Measurements from ENCODE around the gene TTC7B.

TTC7B gene

GRCh38 chr14:90742729-90743128 lies 73.5 kb downstream of the TTC7B start:
- Mint-ChIP-seq H3K4me3 (no peak overlapping the region), H3K4me1 (no peaks in the 10 kb centered on the region), H3K9me3 (no peaks in the 10 kb centered on the region), H3K36me3 (no peaks in the 10 kb centered on the region), H3K27ac (no peak overlapping the region), H3K27me3 (peaks cover 17% of the 10 kb centered on the region)
- CTCF ChIA-PET = no interaction called here
- DNase-seq = no peak

GRCh38 chr14:90742252-90742651 lies 74.0 kb downstream of the TTC7B start:
- CTCF ChIA-PET = no interaction called here
- Mint-ChIP-seq H3K27ac (no peak overlapping the region), H3K36me3 (no peaks in the 10 kb centered on the region), H3K4me3 (no peak overlapping the region), H3K27me3 (peaks cover 17% of the 10 kb centered on the region), H3K9me3 (no peaks in the 10 kb centered on the region), H3K4me1 (no peaks in the 10 kb centered on the region)
- no peak for DNase-seq

- no peak overlapping the region for H3K4me3 Mint-ChIP-seq
- no peak for DNase-seq
- no peaks in the 10 kb centered on the region for H3K36me3 Mint-ChIP-seq
- no peak overlapping the region for H3K27ac Mint-ChIP-seq
- no peaks in the 10 kb centered on the region for H3K9me3 Mint-ChIP-seq
- no peaks in the 10 kb centered on the region for H3K4me1 Mint-ChIP-seq
- peaks cover 17% of the 10 kb centered on the region for H3K27me3 Mint-ChIP-seq
- CTCF ChIA-PET = no interaction called here
Measured at GRCh38 chr14:90741682-90741946, 74.6 kb downstream of the TTC7B start.

GRCh38 chr14:90740946-90741681 lies 75.1 kb downstream of the TTC7B start:
- Mint-ChIP-seq H3K27me3 (peaks cover 17% of the 10 kb centered on the region), H3K4me3 (no peak overlapping the region), H3K27ac (no peak overlapping the region), H3K4me1 (no peaks in the 10 kb centered on the region), H3K36me3 (no peaks in the 10 kb centered on the region), H3K9me3 (no peaks in the 10 kb centered on the region)
- DNase-seq = no peak
- CTCF ChIA-PET = no interaction called here

- Mint-ChIP-seq H3K4me1 (no peaks in the 10 kb centered on the region), H3K4me3 (no peak overlapping the region)
- CTCF ChIA-PET = no interaction called here
Measured at GRCh38 chr14:90740081-90740480, 76.1 kb downstream of the TTC7B start.

GRCh38 chr14:90739318-90740068 lies 76.7 kb downstream of the TTC7B start:
- H3K9me3 Mint-ChIP-seq = no peaks in the 10 kb centered on the region
- no peaks in the 10 kb centered on the region for H3K4me1 Mint-ChIP-seq
- no peak overlapping the region for H3K4me3 Mint-ChIP-seq
- H3K27ac Mint-ChIP-seq = no peak overlapping the region
- DNase-seq = no peak
- CTCF ChIA-PET = no interaction called here
- no peaks in the 10 kb centered on the region for H3K36me3 Mint-ChIP-seq
- peaks cover 10% of the 10 kb centered on the region for H3K27me3 Mint-ChIP-seq

More at GRCh38 chr14:90740081-90740480, 76.1 kb downstream of the TTC7B start:
- H3K9me3 Mint-ChIP-seq = no peaks in the 10 kb centered on the region
- DNase-seq = no peak
- H3K36me3 Mint-ChIP-seq = no peaks in the 10 kb centered on the region
- no peak overlapping the region for H3K27ac Mint-ChIP-seq
- peaks cover 12% of the 10 kb centered on the region for H3K27me3 Mint-ChIP-seq

GRCh38 chr14:90733139-90733808 lies 83.0 kb downstream of the TTC7B start:
- CTCF ChIA-PET = no interaction called here
- H3K27ac Mint-ChIP-seq = no peak overlapping the region
- H3K36me3 Mint-ChIP-seq = no peaks in the 10 kb centered on the region
- H3K27me3 Mint-ChIP-seq = peaks cover 4% of the 10 kb centered on the region
- DNase-seq = no peak
- no peaks in the 10 kb centered on the region for H3K4me1 Mint-ChIP-seq
- H3K4me3 Mint-ChIP-seq = no peak overlapping the region
- H3K9me3 Mint-ChIP-seq = no peaks in the 10 kb centered on the region

- H3K9me3 Mint-ChIP-seq = no peaks in the 10 kb centered on the region
Measured at GRCh38 chr14:90732718-90733117, 83.5 kb downstream of the TTC7B start.

GRCh38 chr14:90732139-90732538 lies 84.1 kb downstream of the TTC7B start:
- CTCF ChIA-PET = no interaction called here
- Mint-ChIP-seq H3K9me3 (no peaks in the 10 kb centered on the region), H3K27ac (no peak overlapping the region), H3K27me3 (peaks cover 4% of the 10 kb centered on the region), H3K36me3 (no peaks in the 10 kb centered on the region), H3K4me1 (no peaks in the 10 kb centered on the region), H3K4me3 (no peak overlapping the region)
- DNase-seq = no peak

More at GRCh38 chr14:90732718-90733117, 83.5 kb downstream of the TTC7B start:
- Mint-ChIP-seq H3K4me3 (no peak overlapping the region), H3K36me3 (no peaks in the 10 kb centered on the region), H3K27ac (no peak overlapping the region), H3K4me1 (no peaks in the 10 kb centered on the region), H3K27me3 (peaks cover 4% of the 10 kb centered on the region)
- DNase-seq = no peak
- CTCF ChIA-PET = no interaction called here

- no peak overlapping the region for H3K27ac Mint-ChIP-seq
- no peaks in the 10 kb centered on the region for H3K4me1 Mint-ChIP-seq
- no peak for DNase-seq
- CTCF ChIA-PET = no interaction called here
- H3K9me3 Mint-ChIP-seq = no peaks in the 10 kb centered on the region
- H3K4me3 Mint-ChIP-seq = no peak overlapping the region
- peaks cover 4% of the 10 kb centered on the region for H3K27me3 Mint-ChIP-seq
- H3K36me3 Mint-ChIP-seq = no peaks in the 10 kb centered on the region
Measured at GRCh38 chr14:90731487-90731886, 84.7 kb downstream of the TTC7B start.

GRCh38 chr14:90730206-90730766 lies 85.9 kb downstream of the TTC7B start:
- no peak for DNase-seq
- H3K27ac Mint-ChIP-seq = no peak overlapping the region
- H3K9me3 Mint-ChIP-seq = peaks cover 2% of the 10 kb centered on the region
- H3K4me3 Mint-ChIP-seq = no peak overlapping the region
- no peaks in the 10 kb centered on the region for H3K4me1 Mint-ChIP-seq
- CTCF ChIA-PET = no interaction called here
- no peaks in the 10 kb centered on the region for H3K36me3 Mint-ChIP-seq
- H3K27me3 Mint-ChIP-seq = peaks cover 4% of the 10 kb centered on the region

- Mint-ChIP-seq H3K27me3 (peaks cover 4% of the 10 kb centered on the region), H3K36me3 (no peaks in the 10 kb centered on the region), H3K4me3 (no peak overlapping the region), H3K4me1 (no peaks in the 10 kb centered on the region), H3K27ac (no peak overlapping the region), H3K9me3 (peaks cover 2% of the 10 kb centered on the region)
- CTCF ChIA-PET = interaction anchor here (1.4 kb wide), 1 partner anchor 30 kb away, joined by 4 read pairs; no protein-coding TSS in a partner anchor
- no peak for DNase-seq
Measured at GRCh38 chr14:90728951-90729350, 87.3 kb downstream of the TTC7B start.

GRCh38 chr14:90727082-90727481 lies 89.1 kb downstream of the TTC7B start:
- CTCF ChIA-PET = interaction anchor here (1.2 kb wide), 1 partner anchor 31 kb away, joined by 3 read pairs; no protein-coding TSS in a partner anchor
- H3K4me1 Mint-ChIP-seq = no peaks in the 10 kb centered on the region
- DNase-seq = no peak
- H3K27ac Mint-ChIP-seq = no peak overlapping the region
- peaks cover 2% of the 10 kb centered on the region for H3K9me3 Mint-ChIP-seq
- peaks cover 4% of the 10 kb centered on the region for H3K27me3 Mint-ChIP-seq
- no peaks in the 10 kb centered on the region for H3K36me3 Mint-ChIP-seq
- no peak overlapping the region for H3K4me3 Mint-ChIP-seq

- DNase-seq = no peak
- Mint-ChIP-seq H3K36me3 (no peaks in the 10 kb centered on the region), H3K4me1 (no peaks in the 10 kb centered on the region), H3K27me3 (peaks cover 4% of the 10 kb centered on the region), H3K27ac (no peak overlapping the region), H3K9me3 (peaks cover 2% of the 10 kb centered on the region), H3K4me3 (no peak overlapping the region)
- CTCF ChIA-PET = interaction anchor here (1.1 kb wide), 1 partner anchor 31 kb away, joined by 3 read pairs; no protein-coding TSS in a partner anchor
Measured at GRCh38 chr14:90726656-90727055, 89.6 kb downstream of the TTC7B start.
